A673 (cell line): ENCODE measurements around the gene DENND5A. TPM values are rescaled to one million over a fixed set of nuclear protein-coding genes. Genes with fewer than 3 reads are reported as not detected.

Experiments used
- BruUV-seq: library from RNA; stranded (reverse); fragments of 400-500 nt; replicated peaks from 2 replicates; lab custom pipeline; 2021; lab: Mats Ljungman, UMichigan
- CTCF ChIA-PET: fragments of 300-600 bp; sonication (Branson Sonifier 250); formaldehyde crosslinking; loops from one replicate; lab custom pipeline; 2022; ENCODE audit warnings: antibody characterized with exemption; lab: Charles Lee
- POLR2A ChIA-PET: fragments of 300-600 bp; sonication (Branson Sonifier 250); formaldehyde crosslinking; loops from one replicate; lab custom pipeline; 2022; ENCODE audit warnings: antibody characterized with exemption; ENCODE audit not compliant: low non-redundant PET; lab: Charles Lee
- DNase-seq: peaks from one replicate; pipeline ENCODE4 v3.0.0-alpha.2; 2015; ENCODE audit warnings: low spot score
- H3K27ac ChIP-seq: fragments of 200-600 bp; sonication (generic); 2 replicates; pipeline ENCODE4 v1.5.1; 2016; ENCODE audit warnings: mixed run types, low read depth, mild to moderate bottlenecking, mixed read lengths, antibody characterized with exemption, low read length; ENCODE audit not compliant: poor library complexity, severe bottlenecking
- H3K27me3 ChIP-seq: fragments of 200-600 bp; sonication (generic); replicated peaks from 2 replicates; pipeline ENCODE4 v1.6.1; 2017; ENCODE audit warnings: mixed run types, low read depth, mild to moderate bottlenecking, mixed read lengths, antibody characterized with exemption, low read length; ENCODE audit not compliant: insufficient read depth, poor library complexity
- H3K36me3 ChIP-seq: fragments of 200-600 bp; sonication (generic); 2 replicates; pipeline ENCODE4 v1.6.1; 2016; ENCODE audit warnings: mixed run types, mild to moderate bottlenecking, mixed read lengths, antibody characterized with exemption, low read length; ENCODE audit not compliant: insufficient read depth, poor library complexity, severe bottlenecking
- H3K4me1 ChIP-seq: fragments of 200-600 bp; sonication (generic); 2 replicates; pipeline ENCODE4 v1.6.1; 2017; ENCODE audit warnings: mixed run types, mild to moderate bottlenecking, mixed read lengths, antibody characterized with exemption, low read length; ENCODE audit not compliant: insufficient read depth, poor library complexity, severe bottlenecking
- H3K4me3 ChIP-seq: fragments of 200-600 bp; sonication (generic); 2 replicates; pipeline ENCODE4 v1.5.1; 2016; ENCODE audit warnings: low read depth, mixed run types, mild to moderate bottlenecking, mixed read lengths, low read length; ENCODE audit not compliant: poor library complexity, severe bottlenecking
- H3K9me3 ChIP-seq: fragments of 200-600 bp; sonication (generic); 2 replicates; pipeline ENCODE4 v1.6.1; 2016; ENCODE audit warnings: mixed run types, low read depth, mild to moderate bottlenecking, mixed read lengths, antibody characterized with exemption, low read length; ENCODE audit not compliant: poor library complexity, severe bottlenecking
- CTCF ChIP-seq: fragments of 300-800, 200-600 bp; sonication (generic); conservative IDR thresholded peaks from 2 replicates; pipeline ENCODE4 v1.5.1; 2017; ENCODE audit warnings: low read depth, mild to moderate bottlenecking, antibody characterized with exemption, low read length, moderate library complexity, mixed read lengths
- EZH2 ChIP-seq: fragments of 200-600 bp; sonication (generic); IDR thresholded peaks from 2 replicates; pipeline ENCODE4 v1.6.1; 2017; ENCODE audit warnings: borderline replicate concordance, low read depth, mild to moderate bottlenecking, mixed read lengths, antibody characterized with exemption, low read length; ENCODE audit not compliant: poor library complexity, severe bottlenecking
- intact Hi-C: fragments of 100-400 bp; cut with micrococcal nuclease; formaldehyde crosslinking; loops from one replicate; pipeline ENCODE4 v1.10.0; 2022; ENCODE audit not compliant: unreplicated experiment
- total RNA-seq: library from RNA; stranded (reverse); gene quantifications from 2 replicates; pipeline ENCODE4 v1.2.3, GENCODE V29; 2021

The DENND5A gene
- total RNA-seq, 1 experiment from 2014 or later: 65.4 TPM

- TF ChIP-seq CTCF (no peak), EZH2 (no peak)
- Histone ChIP-seq H3K9me3 (no peaks in the 10 kb centered on the region), H3K36me3 (peaks cover 4% of the 10 kb centered on the region), H3K27me3 (no peaks in the 10 kb centered on the region), H3K4me1 (no peaks in the 10 kb centered on the region), H3K4me3 (no peak overlapping the region), H3K27ac (no peak overlapping the region)
- intact Hi-C loops: no loop called here
- BruUV-seq: no TSS peak
- ChIA-PET CTCF (no interaction called here), POLR2A (no interaction called here)
- DNase-seq: no peak
Measured at GRCh38 chr11:9132203-9132878, 132.8 kb downstream of the DENND5A start.

- H3K4me3 ChIP-seq: no peak overlapping the region
- DNase-seq: no peak
- CTCF ChIA-PET: no interaction called here
- POLR2A ChIA-PET: interaction anchor here (0.6 kb wide), 1 partner anchor 77 kb away, joined by 3 read pairs; no protein-coding TSS in a partner anchor
- H3K27me3 ChIP-seq: no peaks in the 10 kb centered on the region
- no TSS peak for BruUV-seq
- intact Hi-C loops: no loop called here
- TF ChIP-seq CTCF (no peak), EZH2 (no peak)
- no peak overlapping the region for H3K27ac ChIP-seq
- H3K36me3 ChIP-seq: no peaks in the 10 kb centered on the region
- no peaks in the 10 kb centered on the region for H3K9me3 ChIP-seq
- no peaks in the 10 kb centered on the region for H3K4me1 ChIP-seq
Measured at GRCh38 chr11:9130297-9130696, 134.9 kb downstream of the DENND5A start.

DNA sequence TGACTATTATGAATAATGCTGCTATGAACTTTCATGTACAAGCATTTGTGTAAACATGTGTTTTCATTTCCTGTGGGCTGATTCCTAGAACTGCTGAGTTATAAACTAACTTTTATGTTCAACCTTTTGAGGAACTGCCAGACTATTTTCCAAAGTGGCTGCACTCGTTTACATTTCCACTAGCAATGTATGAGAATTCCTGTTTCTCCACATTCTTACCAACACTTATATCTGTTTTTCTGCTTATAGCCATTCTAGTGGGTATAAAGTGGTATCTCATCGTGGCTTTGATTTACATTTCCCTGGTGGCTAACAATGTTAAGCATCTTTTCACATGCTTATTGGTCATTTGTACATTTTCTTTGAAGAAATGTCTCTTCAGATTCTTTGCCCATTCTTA lies 138.5 kb downstream of the DENND5A start:
- TF ChIP-seq EZH2 (no peak), CTCF (no peak)

More for the DNA sequence above, 138.5 kb downstream of the DENND5A start:
- POLR2A ChIA-PET: no interaction called here
- H3K36me3 ChIP-seq: no peaks in the 10 kb centered on the region
- no peak overlapping the region for H3K27ac ChIP-seq
- no peaks in the 10 kb centered on the region for H3K27me3 ChIP-seq
- no TSS peak for BruUV-seq
- no peaks in the 10 kb centered on the region for H3K4me1 ChIP-seq
- no peak for DNase-seq
- H3K4me3 ChIP-seq: no peak overlapping the region
- no peaks in the 10 kb centered on the region for H3K9me3 ChIP-seq
- CTCF ChIA-PET: no interaction called here
- intact Hi-C loops: no loop called here
